ENCODE measurements around the gene AGBL1.

DNA sequence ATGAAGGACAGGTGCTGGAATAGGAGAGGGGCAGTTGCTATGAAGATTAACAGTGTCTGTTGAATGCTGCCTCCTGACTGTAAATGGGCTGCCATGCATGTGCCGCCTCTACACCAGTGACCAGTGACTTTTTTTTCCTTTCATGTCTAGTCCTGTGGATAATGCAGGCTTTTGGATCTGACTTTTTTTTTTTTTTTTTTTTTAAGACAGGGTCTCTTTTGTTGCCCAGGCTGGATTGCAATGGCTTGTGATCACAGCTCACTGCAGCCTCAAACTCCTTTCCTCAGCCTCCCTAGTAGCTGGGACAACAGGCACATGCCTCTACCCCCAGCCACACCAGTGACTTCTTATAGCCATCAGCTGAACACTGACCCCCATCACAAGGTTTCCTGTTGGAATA lies 41.2 kb upstream of the AGBL1 start:
- TF ChIP-seq, protein P1, sequence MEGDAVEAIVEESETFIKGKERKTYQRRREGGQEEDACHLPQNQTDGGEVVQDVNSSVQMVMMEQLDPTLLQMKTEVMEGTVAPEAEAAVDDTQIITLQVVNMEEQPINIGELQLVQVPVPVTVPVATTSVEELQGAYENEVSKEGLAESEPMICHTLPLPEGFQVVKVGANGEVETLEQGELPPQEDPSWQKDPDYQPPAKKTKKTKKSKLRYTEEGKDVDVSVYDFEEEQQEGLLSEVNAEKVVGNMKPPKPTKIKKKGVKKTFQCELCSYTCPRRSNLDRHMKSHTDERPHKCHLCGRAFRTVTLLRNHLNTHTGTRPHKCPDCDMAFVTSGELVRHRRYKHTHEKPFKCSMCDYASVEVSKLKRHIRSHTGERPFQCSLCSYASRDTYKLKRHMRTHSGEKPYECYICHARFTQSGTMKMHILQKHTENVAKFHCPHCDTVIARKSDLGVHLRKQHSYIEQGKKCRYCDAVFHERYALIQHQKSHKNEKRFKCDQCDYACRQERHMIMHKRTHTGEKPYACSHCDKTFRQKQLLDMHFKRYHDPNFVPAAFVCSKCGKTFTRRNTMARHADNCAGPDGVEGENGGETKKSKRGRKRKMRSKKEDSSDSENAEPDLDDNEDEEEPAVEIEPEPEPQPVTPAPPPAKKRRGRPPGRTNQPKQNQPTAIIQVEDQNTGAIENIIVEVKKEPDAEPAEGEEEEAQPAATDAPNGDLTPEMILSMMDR (conservative IDR thresholded peaks at IDR 0.05 in 1 of 2, IDR thresholded peaks at IDR 0.05 in 1 of 2; ENCODE audit: extremely low read depth in 1 of 2, insufficient read depth in 1 of 2, low read depth in 1 of 2, low read length in 2 of 2) = no peak
- no peak for TF ChIP-seq EZH2 (IDR thresholded peaks at IDR 0.05; ENCODE audit: borderline replicate concordance, low read length)
